Measurements from ENCODE around the gene MICU2.

The MICU2 gene

DNA sequence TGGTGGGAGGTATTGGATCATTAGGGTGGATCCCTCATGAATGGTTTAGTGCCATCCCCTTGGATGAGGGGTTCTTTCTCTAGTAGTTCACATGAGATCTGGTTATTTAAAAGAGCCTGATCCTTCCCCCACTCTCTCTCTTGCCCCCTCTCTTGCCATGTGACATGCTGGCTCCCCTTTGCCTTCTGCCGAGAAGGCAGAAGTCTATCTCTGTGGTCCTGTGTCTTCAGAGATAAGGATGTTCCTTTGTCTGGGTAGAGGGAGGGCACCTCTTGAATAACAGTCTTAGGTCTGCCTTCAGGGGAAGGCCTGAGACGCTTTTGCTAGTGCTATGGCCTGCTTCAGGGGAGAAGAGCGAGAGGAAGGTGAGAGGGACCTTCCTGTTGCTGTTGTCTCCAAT, 142.8 kb downstream of the MICU2 start:
- Histone ChIP-seq H2BK5ac (ENCODE audit: low read depth, low read length, poor library complexity, severe bottlenecking) (no peak overlapping the region), H3K4me1 (ENCODE audit: control insufficient read depth, insufficient read depth, low read depth, low read length) (no peaks in the 10 kb centered on the region), H3K4me2 (ENCODE audit: low read length, poor library complexity, severe bottlenecking) (no peak overlapping the region), H2BK12ac (ENCODE audit: low read length in 2 of 2) (no peak overlapping the region), H3K4me3 (ENCODE audit: insufficient read depth in 1 of 2, low read depth in 1 of 2, low read length in 2 of 2) (no peak overlapping the region), H3K4ac (ENCODE audit: low read depth in 1 of 2, low read length in 2 of 2) (no peak overlapping the region), H2AK5ac (ENCODE audit: low read length, severe bottlenecking) (no peak overlapping the region), H3K9ac (ENCODE audit: low read length) (no peak overlapping the region), H2BK120ac (ENCODE audit: low read depth, low read length) (no peak overlapping the region), H3K79me1 (replicated peaks; ENCODE audit: low read length, poor library complexity, severe bottlenecking) (no peaks in the 10 kb centered on the region), H3K9me3 (ENCODE audit: control insufficient read depth, low read length) (no peaks in the 10 kb centered on the region), H3K14ac (ENCODE audit: low read length in 2 of 2) (no peak overlapping the region), H3K36me3 (ENCODE audit: control insufficient read depth in 1 of 2, insufficient read depth in 2 of 2, low read depth in 1 of 2, low read length in 2 of 2) (no peaks in the 10 kb centered on the region), H3K23ac (ENCODE audit: low read length in 2 of 2) (no peak overlapping the region), H3K27ac (ENCODE audit: low read length, poor library complexity, severe bottlenecking) (no peak overlapping the region), H2AFZ (ENCODE audit: low read depth, low read length) (no peak overlapping the region), H4K91ac (ENCODE audit: low read length) (no peak overlapping the region), H2BK15ac (ENCODE audit: low read depth, poor library complexity, severe bottlenecking) (no peak overlapping the region), H4K8ac (ENCODE audit: low read length) (no peak overlapping the region), H3K27me3 (ENCODE audit: control insufficient read depth in 1 of 2, insufficient read depth in 1 of 2, low read length in 2 of 2) (no peaks in the 10 kb centered on the region), H3K18ac (ENCODE audit: low read depth in 1 of 2, low read length in 2 of 2) (no peak overlapping the region)
- no peak for DNase-seq
- 84% methylated on average over 3 of the region's 3 CpGs for WGBS

DNA sequence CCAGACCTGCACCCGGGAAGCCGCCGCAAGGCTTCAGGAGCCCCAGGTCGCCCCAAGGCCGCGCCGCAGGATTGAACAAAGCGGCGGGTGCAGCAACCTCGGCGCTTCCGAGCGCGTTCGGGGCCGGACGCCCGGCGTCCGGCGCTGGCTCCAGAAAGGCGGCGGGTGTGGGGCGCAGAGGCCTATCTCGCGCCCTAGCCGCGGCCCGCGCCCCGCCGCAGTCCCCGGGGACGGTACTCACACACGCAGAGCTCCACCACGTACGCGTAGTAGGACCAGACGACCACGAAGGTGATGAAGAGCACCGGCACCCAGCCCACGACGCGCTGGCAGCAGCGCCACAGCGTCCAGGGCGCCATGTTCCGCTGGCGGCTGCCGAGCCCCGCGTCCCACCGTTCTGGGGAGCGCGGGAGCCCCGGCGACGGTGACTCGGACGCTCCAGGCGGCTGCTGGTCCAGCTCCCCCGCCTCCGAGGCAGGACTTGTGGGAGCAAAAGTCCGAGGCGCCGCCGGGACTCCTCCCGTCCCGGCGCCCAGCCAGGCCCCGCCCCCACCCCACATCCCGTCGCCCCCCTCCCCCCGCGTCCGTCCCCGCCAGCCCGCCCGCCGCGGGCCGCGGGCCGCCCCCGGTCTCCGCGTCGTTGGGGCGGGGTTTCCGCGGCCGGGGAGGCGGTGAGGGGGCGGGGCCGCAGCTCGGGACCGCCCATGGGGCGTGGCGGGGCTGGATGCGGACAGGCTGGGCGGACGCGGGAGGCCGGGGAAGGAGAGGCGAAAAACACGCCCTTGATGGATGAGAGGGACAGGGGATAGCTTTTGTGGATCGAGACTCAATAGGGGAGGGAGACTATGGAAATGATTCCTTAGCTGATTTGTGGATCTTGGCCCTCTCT, 144.9 kb downstream of the MICU2 start, which contains the start of gene ZDHHC20:
TSS of gene ZDHHC20 (minus strand) at position 491 of the 889 bp plus-strand sequence. CDS start at position 359, 132 bp downstream.
- DNase-seq, result peak; percentile 86
- H4K91ac ChIP-seq (ENCODE audit: low read length), result peak within 1 kb of the TSS; percentile 77

DNA sequence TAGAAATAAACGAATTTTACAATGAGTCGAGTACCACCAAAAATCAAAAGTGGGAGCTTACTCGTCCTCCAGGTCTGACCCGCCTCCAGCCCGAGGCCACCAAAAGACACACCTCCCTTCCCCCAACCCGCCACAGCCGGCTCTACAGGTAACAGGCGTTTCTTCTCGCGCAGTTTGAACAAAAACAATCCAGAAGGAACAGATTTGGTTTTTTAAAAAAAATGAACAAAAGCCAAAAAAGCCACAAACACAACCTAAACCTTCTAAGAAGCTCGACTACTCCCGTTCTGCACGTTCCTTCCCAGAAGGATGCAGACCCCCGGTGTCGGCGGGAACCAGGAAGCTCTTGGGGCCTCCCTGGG, 145.5 kb downstream of the MICU2 start:
- Histone ChIP-seq H4K91ac (ENCODE audit: low read length) (no peak overlapping the region), H3K4ac (ENCODE audit: low read depth in 1 of 2, low read length in 2 of 2) (peak overlapping the region in 1 of 2 experiments; percentile 52), H4K8ac (ENCODE audit: low read length) (no peak overlapping the region), H2BK12ac (ENCODE audit: low read length in 2 of 2) (peak overlapping the region in 1 of 2 experiments; percentile 17), H2AK5ac (ENCODE audit: low read length, severe bottlenecking) (no peak overlapping the region), H3K9me3 (ENCODE audit: control insufficient read depth, low read length) (no peaks in the 10 kb centered on the region), H3K27me3 (ENCODE audit: control insufficient read depth in 1 of 2, insufficient read depth in 1 of 2, low read length in 2 of 2) (no peaks in the 10 kb centered on the region), H2BK120ac (ENCODE audit: low read depth, low read length) (peak overlapping the region; percentile 80), H3K4me1 (ENCODE audit: control insufficient read depth, insufficient read depth, low read depth, low read length) (no peaks in the 10 kb centered on the region), H2BK5ac (ENCODE audit: low read depth, low read length, poor library complexity, severe bottlenecking) (peak overlapping the region; percentile 75), H3K9ac (ENCODE audit: low read length) (peak overlapping the region; percentile 96), H2AFZ (ENCODE audit: low read depth, low read length) (peak overlapping the region; percentile 55), H2BK15ac (ENCODE audit: low read depth, poor library complexity, severe bottlenecking) (peak overlapping the region; percentile 76), H3K4me3 (ENCODE audit: insufficient read depth in 1 of 2, low read depth in 1 of 2, low read length in 2 of 2) (peak overlapping the region; percentile 95), H3K23ac (ENCODE audit: low read length in 2 of 2) (peak overlapping the region in 1 of 2 experiments; percentile 57), H3K79me1 (replicated peaks; ENCODE audit: low read length, poor library complexity, severe bottlenecking) (no peaks in the 10 kb centered on the region), H3K18ac (ENCODE audit: low read depth in 1 of 2, low read length in 2 of 2) (peak overlapping the region; percentile 86 to 98), H3K27ac (ENCODE audit: low read length, poor library complexity, severe bottlenecking) (peak overlapping the region; percentile 22), H3K14ac (ENCODE audit: low read length in 2 of 2) (peak overlapping the region; percentile 0 to 75), H3K4me2 (ENCODE audit: low read length, poor library complexity, severe bottlenecking) (peak overlapping the region; percentile 75), H3K36me3 (ENCODE audit: control insufficient read depth in 1 of 2, insufficient read depth in 2 of 2, low read depth in 1 of 2, low read length in 2 of 2) (no peaks in the 10 kb centered on the region)
- WGBS, result under 1% methylated on average over 16 of the region's 16 CpGs
- no peak for DNase-seq

More for the DNA sequence above, 144.9 kb downstream of the MICU2 start, which contains the start of gene ZDHHC20:
- Histone ChIP-seq H3K4me1 (ENCODE audit: control insufficient read depth, insufficient read depth, low read depth, low read length) (no peaks in the 10 kb centered on the region), H3K79me1 (replicated peaks; ENCODE audit: low read length, poor library complexity, severe bottlenecking) (no peaks in the 10 kb centered on the region), H3K4me3 (ENCODE audit: insufficient read depth in 1 of 2, low read depth in 1 of 2, low read length in 2 of 2) (peak within 1 kb of the TSS; percentile 95), H3K36me3 (ENCODE audit: control insufficient read depth in 1 of 2, insufficient read depth in 2 of 2, low read depth in 1 of 2, low read length in 2 of 2) (no peaks in the 10 kb centered on the region), H3K23ac (ENCODE audit: low read length in 2 of 2) (peak within 1 kb of the TSS in 1 of 2 experiments; percentile 57), H2BK120ac (ENCODE audit: low read depth, low read length) (peak within 1 kb of the TSS; percentile 80), H3K9me3 (ENCODE audit: control insufficient read depth, low read length) (no peaks in the 10 kb centered on the region), H3K4me2 (ENCODE audit: low read length, poor library complexity, severe bottlenecking) (peak within 1 kb of the TSS; percentile 75), H3K9ac (ENCODE audit: low read length) (peak within 1 kb of the TSS; percentile 96), H3K27me3 (ENCODE audit: control insufficient read depth in 1 of 2, insufficient read depth in 1 of 2, low read length in 2 of 2) (no peaks in the 10 kb centered on the region), H3K18ac (ENCODE audit: low read depth in 1 of 2, low read length in 2 of 2) (peak within 1 kb of the TSS; percentile 86 to 98), H4K8ac (ENCODE audit: low read length) (peak within 1 kb of the TSS; percentile 78), H3K4ac (ENCODE audit: low read depth in 1 of 2, low read length in 2 of 2) (peak within 1 kb of the TSS; percentile 52 to 93), H3K27ac (ENCODE audit: low read length, poor library complexity, severe bottlenecking) (peak within 1 kb of the TSS; percentile 22), H2BK5ac (ENCODE audit: low read depth, low read length, poor library complexity, severe bottlenecking) (peak within 1 kb of the TSS; percentile 75), H2AFZ (ENCODE audit: low read depth, low read length) (peak within 1 kb of the TSS; percentile 86), H2AK5ac (ENCODE audit: low read length, severe bottlenecking) (no peak within 1 kb of the TSS), H2BK12ac (ENCODE audit: low read length in 2 of 2) (peak within 1 kb of the TSS in 1 of 2 experiments; percentile 92), H3K14ac (ENCODE audit: low read length in 2 of 2) (peak within 1 kb of the TSS; percentile 0 to 93), H2BK15ac (ENCODE audit: low read depth, poor library complexity, severe bottlenecking) (peak within 1 kb of the TSS; percentile 76)
- under 1% methylated on average over 74 of the region's 107 CpGs for WGBS

DNA sequence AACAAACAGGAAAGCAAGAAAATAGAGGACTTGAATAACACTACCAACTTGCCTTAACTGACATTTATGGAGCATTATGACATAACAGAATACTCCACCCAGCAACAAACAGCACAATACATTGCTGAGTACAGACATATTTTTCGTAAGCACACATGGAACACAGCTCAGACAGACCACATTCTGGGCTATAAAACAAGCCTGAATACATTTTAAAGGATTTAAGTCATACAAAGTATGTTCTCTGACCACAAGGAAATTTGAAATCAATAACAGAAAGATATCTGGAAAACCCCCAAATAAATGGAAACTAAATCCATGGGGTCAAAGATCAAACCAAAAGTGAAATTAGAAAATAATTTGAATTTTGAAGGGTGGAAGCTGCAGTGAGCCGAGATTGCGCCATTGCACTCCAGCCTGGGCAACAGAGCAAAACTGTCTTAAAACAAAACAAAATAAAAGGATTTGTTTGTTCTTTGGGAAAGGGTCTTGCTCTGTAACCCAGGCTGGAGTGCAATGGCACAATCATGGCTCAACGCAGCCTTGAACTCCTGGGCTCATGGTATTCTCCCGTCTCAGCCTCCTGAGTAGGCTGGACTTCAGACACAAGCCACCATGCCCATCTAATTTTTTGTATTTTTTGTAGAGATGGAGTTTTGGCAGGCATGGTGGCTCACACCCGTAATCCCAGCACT, 150.4 kb downstream of the MICU2 start:
- H2BK15ac ChIP-seq (ENCODE audit: low read depth, poor library complexity, severe bottlenecking), result no peak overlapping the region
- no peaks in the 10 kb centered on the region for H3K4me1 ChIP-seq (ENCODE audit: control insufficient read depth, insufficient read depth, low read depth, low read length)
- peaks cover 1% of the 10 kb centered on the region for H3K79me1 ChIP-seq (replicated peaks; ENCODE audit: low read length, poor library complexity, severe bottlenecking)
- no peak overlapping the region for H4K8ac ChIP-seq (ENCODE audit: low read length)
- no peaks in the 10 kb centered on the region for H3K36me3 ChIP-seq (ENCODE audit: control insufficient read depth in 1 of 2, insufficient read depth in 2 of 2, low read depth in 1 of 2, low read length in 2 of 2)
- H2BK5ac ChIP-seq (ENCODE audit: low read depth, low read length, poor library complexity, severe bottlenecking), result no peak overlapping the region
- H2BK12ac ChIP-seq (ENCODE audit: low read length in 2 of 2), result no peak overlapping the region
- no peak overlapping the region for H2AFZ ChIP-seq (ENCODE audit: low read depth, low read length)
- H3K4me2 ChIP-seq (ENCODE audit: low read length, poor library complexity, severe bottlenecking), result no peak overlapping the region
- WGBS, result 95% methylated on average over 4 of the region's 6 CpGs
- no peaks in the 10 kb centered on the region for H3K27me3 ChIP-seq (ENCODE audit: control insufficient read depth in 1 of 2, insufficient read depth in 1 of 2, low read length in 2 of 2)
- DNase-seq, result peak; percentile 20
- H3K4ac ChIP-seq (ENCODE audit: low read depth in 1 of 2, low read length in 2 of 2), result no peak overlapping the region
- no peak overlapping the region for H2AK5ac ChIP-seq (ENCODE audit: low read length, severe bottlenecking)
- no peak overlapping the region for H3K23ac ChIP-seq (ENCODE audit: low read length in 2 of 2)
- H3K18ac ChIP-seq (ENCODE audit: low read depth in 1 of 2, low read length in 2 of 2), result no peak overlapping the region
- no peak overlapping the region for H3K9ac ChIP-seq (ENCODE audit: low read length)
- peaks cover 3% of the 10 kb centered on the region for H3K9me3 ChIP-seq (ENCODE audit: control insufficient read depth, low read length)
- no peak overlapping the region for H3K4me3 ChIP-seq (ENCODE audit: insufficient read depth in 1 of 2, low read depth in 1 of 2, low read length in 2 of 2)
- no peak overlapping the region for H3K14ac ChIP-seq (ENCODE audit: low read length in 2 of 2)
- no peak overlapping the region for H3K27ac ChIP-seq (ENCODE audit: low read length, poor library complexity, severe bottlenecking)
- no peak overlapping the region for H2BK120ac ChIP-seq (ENCODE audit: low read depth, low read length)
- no peak overlapping the region for H4K91ac ChIP-seq (ENCODE audit: low read length)
